Midbrain (tissue), 1 donor: ENCODE measurements around the gene PCDHB2.
"Not testable (repeated sequence)": the region's sequence is repeated elsewhere in the genome, so short reads cannot be mapped to it uniquely, and the experiment has no call there.

ENCODE experiments used
- DNase-seq: peaks from one replicate; lab custom pipeline; 2025; lab: John Stamatoyannopoulos, UW

PCDHB2 gene

DNA sequence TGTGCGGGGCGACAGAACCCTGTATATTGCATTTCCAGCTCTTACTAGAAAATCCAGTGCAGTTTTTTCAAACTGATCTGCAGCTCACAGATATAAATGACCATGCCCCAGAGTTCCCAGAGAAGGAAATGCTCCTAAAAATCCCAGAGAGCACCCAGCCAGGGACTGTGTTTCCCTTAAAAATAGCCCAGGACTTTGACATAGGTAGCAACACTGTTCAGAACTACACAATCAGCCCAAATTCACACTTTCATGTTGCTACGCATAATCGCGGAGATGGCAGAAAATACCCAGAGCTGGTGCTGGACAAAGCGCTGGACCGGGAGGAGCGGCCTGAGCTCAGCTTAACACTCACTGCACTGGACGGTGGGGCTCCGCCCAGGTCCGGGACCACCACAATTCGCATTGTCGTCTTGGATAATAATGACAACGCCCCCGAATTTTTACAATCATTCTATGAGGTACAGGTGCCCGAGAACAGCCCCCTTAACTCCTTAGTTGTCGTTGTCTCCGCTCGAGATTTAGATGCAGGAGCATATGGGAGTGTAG is 41.4 kb downstream of the PCDHB2 start:
- no peak for DNase-seq

DNA sequence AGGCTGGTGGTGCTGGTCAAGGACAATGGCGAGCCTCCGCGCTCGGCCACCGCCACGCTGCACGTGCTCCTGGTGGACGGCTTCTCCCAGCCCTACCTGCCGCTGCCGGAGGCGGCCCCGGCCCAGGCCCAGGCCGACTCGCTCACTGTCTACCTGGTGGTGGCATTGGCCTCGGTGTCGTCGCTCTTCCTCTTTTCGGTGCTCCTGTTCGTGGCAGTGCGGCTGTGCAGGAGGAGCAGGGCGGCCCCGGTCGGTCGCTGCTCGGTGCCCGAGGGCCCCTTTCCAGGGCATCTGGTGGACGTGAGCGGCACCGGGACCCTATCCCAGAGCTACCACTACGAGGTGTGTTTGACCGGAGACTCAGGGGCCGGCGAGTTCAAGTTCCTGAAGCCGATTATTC is 42.9 kb downstream of the PCDHB2 start:
- DNase-seq: not testable (repeated sequence)
